GM21367 (cell line): ENCODE results near the gene DENND1A.
"Not testable (repeated sequence)": the region's sequence is repeated elsewhere in the genome, so short reads cannot be mapped to it uniquely, and the experiment has no call there.

Experiments used
- ATAC-seq: cut with Tn5 transposase; IDR thresholded peaks from one replicate; pipeline ENCODE4 v1.9.1; 2021; ENCODE audit not compliant: unreplicated experiment

Gene DENND1A

DNA sequence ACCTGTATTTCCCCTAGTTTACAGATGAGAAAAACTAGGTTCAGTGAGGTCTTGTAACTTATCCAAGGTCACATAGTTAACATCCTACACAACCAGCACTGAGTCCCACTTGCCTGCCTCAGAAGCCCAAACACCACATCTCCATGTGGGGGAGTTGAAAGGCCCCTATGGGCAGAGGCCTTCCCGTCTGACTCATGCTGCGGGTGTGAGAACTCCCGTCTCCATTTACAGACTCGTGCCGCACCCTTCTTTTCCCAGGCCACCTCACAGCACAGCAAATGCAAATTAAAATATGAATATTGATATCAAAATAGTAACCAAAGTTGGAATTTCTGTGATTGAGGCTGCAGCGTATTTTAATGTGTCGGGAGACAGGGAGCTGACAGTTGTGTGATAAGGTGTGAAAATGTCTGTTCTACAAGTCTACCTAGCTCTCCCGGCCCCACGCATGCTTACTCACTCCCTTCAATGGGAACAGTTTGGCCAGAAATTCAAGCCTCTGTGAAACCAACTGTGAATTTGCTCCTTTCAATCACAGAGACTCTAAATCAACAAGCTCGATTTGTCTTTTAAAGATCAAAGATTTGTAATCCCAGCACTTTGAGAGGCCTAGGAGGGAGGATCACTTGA lies 483.8 kb downstream of the DENND1A start:
- no peak for ATAC-seq

DNA sequence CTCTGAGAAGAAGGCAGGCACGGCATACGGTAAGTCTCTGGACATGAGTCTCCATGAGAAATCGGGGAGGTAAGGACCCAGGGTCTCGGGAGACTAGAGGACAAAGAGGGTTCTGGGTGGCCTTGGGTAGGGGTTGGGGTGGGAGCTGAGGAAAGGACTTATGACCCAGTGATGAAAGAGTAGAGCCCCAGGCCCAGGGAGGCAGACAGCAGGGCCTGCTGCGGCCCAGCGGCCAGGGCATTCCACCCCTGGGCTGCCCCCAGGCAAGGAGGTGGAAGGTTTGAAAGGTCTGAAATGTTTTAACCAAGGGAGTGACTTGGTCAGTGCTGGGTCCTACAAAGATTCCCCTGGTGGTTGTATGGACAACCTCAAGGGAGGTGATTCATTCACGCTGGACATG lies 484.8 kb downstream of the DENND1A start:
- ATAC-seq: no peak

DNA sequence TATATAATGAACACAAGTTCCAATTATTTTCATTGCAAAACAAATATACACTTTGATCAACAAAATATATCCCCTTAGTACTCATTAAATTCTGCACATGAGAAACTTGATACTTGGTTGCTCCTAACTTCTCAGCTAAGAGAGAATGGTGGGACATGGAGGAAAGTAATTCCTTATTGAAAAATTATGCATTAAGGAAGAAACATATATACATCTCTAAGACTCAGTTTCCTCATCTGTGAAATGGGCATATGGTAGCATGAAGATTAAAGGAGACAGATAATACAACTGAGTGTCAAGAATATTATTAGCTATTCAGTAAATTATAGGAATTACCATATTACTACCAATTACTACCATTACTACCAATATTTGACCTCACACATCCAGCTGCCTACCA lies 488.2 kb downstream of the DENND1A start:
- ATAC-seq: no peak

DNA sequence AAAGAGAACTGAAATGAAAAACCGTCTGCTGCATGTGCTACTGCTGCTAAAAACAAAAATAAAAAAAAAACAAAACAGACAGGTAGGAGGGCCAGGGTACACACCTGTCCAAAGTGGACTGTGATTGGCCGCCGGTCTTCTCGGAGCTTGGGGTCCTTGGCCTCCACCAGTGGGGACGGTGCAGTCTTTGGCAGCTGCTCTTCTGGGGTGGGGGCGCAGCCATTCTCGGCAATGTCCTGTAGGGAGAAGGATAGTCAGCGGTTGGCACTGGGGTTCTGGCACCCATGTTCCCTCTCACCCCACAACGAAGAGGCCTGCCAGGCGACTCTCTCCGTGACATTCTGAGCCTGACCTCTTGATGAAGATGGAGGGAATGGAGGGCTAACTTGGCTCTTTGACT lies 489.7 kb downstream of the DENND1A start:
- ATAC-seq: no peak

DNA sequence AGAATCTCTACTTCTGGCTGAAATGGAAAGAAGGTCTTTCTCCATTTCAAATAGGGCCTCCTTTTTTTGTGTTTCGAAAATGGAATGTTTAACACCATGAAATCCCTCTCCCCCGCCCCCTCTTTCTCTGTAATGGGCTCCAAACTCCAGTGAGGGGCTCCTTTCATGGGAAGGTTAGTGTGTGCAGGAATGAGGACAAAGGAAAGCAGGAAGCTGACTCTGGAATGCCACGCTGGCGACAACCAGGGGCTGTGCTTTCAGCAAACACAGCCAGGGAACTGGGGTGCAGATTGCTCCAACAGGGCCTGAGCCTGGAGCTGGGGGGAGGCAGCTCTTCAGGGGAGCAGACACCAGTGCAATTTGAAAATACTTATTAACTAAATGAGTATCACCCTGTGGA lies 491.1 kb downstream of the DENND1A start:
- ATAC-seq: no peak

DNA sequence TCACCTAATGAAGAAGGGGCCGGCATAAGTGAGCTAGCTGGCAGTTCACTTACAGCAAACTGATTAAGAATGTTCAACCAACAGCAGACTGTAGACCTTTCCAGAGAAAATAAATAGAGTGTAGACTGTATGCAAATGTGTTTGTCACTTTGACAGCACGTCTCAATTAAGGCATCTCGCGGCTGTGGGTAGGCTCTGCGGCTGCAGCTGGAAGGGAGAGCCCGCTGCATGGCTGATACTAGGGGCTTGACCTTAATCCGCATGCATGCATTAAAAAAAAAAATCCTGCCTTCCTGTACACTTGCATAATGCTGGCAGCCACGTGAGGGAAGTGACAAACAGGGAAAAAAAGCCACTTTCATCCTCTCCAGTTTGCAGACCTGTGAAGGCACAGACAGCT lies 491.6 kb downstream of the DENND1A start:
- no peak for ATAC-seq

DNA sequence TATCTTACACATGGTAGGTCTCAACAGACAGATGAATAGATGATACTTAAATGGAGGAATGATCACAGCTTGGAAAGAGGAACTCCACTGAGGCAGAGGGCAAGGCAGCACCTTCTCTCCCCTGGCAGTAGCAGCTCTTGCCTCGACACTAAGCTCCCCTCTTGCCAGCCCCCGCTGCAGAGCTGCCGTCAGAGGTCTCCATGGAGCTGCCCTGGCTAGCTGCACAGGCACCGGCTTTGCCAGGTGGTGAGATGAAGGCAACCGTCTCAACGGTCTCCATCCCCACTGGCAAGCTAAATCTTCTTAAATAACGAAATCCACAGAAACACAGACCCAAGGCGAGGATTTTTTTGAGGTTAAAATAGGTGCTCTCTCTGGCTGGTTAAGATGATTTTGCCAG lies 492.7 kb downstream of the DENND1A start:
- ATAC-seq: no peak

DNA sequence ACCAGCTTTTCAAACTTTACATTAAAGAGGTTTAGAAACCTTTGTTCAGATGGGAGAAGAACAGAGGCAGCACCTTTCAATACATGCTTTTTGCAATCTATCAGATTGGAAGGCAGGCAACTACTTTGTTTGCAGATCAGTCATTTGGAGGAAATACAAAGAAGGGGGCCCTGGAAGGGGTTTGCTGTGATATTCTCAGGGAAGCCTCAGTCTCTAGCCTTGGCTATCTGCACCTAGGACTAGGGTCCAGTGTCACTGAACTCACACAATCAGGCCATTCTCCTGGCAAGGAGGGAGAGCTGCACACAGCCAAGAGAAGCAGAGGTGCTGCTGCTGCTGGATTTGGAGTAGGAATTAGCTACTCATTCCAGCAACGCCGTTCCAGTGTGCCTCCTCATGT lies 494.5 kb downstream of the DENND1A start:
- no peak for ATAC-seq

DNA sequence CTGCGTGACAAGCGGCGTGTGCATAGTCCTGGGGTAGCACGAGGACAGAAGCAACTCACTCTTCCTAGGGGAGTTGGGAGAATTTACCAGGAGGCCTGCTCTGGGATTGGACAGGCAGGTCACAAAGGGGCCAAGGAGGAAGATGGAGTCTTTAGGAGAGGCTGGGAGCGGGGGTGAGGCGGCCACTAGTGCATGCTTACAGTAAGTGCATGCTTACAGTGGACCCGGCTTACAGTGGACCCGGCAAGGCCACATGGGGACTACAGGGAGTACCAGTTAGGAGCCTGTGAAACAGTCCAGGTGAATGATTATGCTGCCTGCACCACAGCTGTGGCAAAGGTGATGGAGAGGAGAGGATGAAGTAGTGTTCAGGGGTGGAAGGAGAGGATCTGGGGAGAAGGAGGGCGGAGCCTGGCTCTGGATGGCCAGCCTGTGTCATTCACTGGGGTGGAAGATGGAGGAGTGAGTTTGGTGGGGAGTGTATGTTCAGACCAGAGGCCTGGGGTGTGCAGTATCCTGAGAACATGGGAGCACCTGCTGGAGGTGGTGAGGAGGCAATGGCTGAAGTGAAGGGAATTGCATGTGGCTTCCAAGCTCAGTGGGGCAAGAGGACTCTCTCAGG lies 495.2 kb downstream of the DENND1A start:
- no peak for ATAC-seq

DNA sequence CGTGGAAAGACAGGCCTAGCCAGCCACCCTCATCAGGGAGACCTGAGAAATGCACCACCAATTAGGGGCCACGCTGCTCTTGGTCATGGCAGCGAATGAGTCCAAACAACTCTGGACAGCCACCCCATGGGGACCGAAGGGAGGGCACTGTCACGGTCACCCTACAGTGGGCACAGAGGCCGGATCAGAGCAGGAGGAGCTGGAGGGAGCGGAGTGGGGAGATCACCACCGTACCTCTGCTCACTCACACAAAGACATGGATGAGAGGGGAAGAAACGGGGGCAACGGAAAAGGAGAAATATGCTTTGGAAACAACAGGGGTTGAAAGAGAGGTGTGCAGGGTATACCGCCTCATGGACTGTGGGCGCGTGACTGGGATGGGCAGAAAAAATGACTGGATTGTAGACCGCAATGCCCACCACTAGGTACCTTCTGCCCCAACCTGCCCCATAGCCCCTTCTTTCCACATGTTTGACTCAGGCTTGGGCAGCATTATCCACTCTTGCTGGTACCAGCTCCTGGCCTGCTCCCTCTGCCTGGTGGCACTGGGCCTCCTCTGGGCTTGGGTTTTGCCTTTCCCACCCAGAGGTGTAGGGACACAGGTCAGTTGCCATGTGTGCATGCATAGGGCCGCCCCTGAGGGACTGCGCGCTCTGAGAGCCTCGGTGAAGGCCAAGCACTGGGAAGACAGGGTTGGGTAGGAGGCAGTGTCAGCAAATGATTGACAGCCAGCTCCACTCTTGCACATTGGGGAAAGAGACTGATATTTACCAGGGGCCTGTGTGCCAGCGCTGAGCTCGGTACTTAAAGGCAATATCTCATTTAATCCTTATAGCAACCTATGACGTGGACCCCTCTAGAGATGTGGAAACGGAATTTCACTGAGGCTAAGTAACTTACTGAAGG lies 497.3 kb downstream of the DENND1A start:
- ATAC-seq: no peak

DNA sequence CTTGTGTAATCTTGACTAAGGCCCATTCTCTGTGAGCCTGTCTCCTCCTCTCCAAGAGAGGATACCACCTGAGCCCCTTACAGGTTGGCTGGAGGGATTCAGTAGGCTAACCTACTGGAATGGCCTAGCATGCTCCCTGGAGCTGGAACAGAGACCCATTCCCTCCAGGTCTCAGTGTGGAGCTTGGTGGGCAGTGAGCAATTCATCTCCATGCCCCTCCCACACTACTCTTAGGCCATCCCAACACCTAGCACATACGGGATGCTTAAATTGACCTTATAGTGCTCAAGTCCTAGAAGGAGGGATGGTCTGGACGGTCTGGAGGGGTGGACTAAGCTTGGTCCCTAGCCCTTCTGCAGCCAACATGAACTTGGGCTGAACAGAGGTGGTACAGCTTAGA lies 498.3 kb downstream of the DENND1A start:
- no peak for ATAC-seq

DNA sequence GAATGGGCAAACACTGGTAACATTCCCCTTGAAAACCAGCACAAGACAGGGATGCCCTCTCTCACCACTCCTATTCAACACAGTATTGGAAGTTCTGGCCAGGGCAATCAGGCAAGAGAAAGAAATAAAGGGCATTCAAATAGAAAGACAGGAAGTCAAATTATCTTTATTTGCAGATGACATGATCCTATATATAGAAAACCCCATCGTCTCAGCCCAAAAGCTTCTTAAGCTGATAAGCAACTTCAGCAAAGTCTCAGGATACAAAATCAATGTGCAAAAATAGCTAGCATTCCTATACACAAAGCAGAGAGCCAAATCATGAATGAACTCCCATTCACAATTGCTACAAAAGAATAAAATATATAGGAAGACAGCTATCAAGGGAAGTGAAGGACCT lies 501.5 kb downstream of the DENND1A start:
- not testable (repeated sequence) for ATAC-seq

DNA sequence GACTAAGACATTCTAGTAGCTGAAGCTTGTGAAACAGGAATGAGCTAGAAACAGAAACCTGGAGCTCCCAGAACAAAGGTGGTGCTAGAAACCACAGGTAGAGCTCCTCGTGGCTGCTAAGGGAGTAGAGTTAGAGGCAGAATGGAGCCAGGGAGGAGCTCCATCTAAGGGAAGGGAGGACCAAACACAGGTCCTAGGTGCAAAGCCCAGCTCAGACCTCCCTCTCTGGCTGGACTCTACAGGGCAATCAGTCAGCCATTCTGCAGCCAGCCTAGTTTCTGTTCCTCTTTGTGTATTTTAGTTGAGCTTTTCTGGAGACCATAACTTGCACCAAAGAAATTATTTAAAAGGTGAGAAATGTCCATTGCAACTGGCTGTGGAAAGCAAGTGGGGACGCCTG lies 503.5 kb downstream of the DENND1A start:
- ATAC-seq: no peak

DNA sequence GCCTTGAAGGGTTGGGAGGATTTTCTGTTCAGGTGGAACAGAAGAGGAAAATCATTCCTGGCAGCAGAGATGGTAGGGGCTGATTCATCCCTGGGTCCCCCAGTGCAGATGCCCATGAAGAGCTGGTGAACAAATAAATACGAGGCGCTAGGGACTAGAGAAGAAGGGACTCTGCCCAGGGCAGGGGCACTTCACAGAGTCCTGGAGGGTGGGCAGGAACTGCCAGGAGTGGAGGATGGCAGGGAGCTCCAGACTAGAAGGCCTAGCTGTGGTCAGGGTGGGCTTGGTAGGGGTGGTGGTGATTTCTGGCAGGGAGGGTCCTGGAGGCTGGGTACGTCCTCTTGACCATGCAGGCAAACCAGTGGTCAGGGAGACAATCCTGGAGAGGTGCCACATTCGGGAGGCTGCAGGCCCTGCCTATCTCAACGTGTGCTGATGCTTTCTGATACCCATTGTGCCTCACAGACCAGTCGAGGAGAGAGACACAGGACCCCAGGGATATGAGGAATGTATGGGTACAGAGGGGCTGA lies 504.0 kb downstream of the DENND1A start:
- no peak for ATAC-seq

DNA sequence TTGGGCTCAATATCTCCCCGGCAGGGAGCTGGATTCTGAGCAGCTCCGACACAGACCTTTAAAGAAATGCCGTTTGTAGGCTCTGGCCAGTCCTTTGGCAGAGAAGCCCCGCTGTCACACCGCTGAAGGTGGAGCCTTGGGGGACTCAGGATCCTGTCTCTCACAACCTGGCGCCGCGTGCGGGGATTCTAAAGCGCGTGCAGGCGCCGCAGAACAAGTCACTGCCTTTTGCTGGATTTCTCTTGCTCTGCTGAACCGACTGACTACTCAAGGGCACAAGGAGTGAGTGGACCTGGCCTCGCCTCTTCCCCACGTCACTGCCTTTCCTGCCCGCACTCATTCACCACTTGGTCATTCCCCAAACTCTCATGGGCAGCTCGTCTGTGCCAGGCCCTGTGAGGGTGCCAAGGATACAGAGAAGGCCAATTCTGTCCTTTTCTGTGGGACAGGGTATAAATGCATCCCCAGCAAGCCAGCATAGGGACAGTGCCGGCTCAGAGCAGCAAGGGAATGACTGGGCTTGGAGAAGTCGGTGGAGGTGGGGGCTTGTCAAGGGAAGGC lies 504.6 kb downstream of the DENND1A start:
- ATAC-seq: no peak

DNA sequence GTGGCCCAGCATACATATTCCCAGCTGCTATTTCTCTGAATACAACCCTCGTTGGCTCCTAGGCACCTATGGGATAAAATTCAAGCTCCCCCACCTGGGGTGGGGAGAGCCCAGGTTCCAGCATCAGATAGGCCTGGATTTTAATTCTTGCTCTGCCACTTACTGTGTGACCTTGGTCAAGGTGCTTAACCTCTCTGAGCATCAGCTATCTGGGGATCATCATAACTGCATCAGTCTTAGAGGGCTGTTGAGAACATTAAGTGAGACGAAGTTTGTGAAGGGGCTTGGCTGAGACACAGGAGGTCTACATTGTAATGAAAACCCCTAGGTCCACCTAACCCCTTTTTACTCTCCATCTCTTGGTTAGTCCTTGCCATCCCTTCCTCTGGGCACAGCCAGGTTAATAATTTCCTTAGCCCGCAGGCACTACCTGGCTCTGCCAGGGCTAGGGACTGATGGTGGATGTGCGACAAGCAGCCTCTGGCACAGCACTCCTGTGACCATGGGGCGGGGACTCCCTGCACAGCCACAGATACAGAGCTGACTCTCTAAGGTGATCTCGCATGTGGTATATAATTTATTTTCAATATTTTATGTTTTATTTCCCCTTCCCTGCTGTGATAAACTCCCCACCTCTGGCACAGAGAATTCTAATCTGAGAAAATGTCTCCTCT lies 505.2 kb downstream of the DENND1A start:
- no peak for ATAC-seq

DNA sequence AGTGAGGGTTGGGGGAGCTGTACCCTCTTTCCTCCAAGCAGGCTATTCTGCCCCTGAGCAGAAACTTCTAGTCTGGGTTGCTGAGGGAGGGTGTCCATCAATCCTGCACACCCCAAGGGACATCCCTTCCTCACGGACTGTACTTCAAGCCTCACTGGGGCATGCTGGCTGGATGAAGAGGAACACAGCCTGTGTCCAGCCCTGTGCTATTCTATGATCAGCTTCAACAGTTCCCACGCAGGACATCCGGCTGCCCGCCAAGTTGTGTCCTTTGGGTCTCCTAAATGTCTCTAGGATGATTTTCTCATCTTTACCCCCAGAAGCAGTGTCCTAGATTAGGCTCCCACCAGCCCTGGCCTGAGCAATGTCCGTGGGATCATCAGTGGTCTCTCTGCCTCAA lies 505.8 kb downstream of the DENND1A start:
- ATAC-seq: no peak

DNA sequence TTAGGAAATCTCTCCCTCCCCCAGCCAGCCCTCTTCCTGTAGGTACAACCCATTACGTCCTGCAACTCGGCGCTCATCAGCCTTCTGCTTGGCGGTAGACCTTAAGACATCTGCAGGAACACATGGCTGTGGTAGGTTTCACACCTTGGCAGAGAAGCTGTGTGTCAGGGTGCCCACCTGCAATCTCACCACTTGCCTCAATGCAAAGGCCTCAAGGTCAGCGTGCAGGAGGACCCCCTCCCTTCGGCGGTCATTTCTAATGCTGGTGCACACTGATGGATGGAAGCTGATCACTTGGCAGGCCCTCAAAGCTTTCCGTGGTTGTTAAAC lies 506.6 kb downstream of the DENND1A start:
- ATAC-seq: no peak

DNA sequence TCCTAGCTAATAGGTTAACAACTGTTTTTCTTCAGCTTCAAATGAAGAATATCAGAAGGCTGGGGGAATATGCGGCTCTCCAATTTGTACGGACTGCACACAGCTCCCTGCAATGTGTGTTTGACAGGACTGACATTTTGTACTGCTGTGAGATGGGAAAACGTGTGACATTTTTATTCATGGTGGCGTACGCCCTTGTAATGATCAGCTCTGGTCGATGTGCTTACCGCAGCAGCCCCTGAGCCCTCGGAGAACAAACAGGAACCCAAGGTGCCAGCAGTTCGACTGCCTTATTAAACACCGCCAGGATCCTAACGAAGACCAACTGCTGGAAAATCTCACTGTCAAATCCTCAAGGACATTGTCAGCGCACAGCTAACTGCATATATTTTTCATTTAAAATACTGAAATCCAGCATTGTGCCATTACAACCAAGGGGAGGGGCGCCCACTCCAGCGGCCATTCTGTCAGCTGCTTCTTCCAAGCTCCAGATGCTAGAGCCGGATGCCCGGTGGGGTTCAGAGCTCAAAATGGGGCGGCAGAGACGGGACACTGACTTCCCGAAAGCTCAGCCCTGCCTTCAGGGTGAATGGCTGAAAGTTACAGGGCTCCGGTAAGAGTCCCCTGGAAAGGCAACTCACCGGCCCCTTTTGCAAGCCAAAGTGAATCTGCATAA lies 507.2 kb downstream of the DENND1A start:
- ATAC-seq: no peak

DNA sequence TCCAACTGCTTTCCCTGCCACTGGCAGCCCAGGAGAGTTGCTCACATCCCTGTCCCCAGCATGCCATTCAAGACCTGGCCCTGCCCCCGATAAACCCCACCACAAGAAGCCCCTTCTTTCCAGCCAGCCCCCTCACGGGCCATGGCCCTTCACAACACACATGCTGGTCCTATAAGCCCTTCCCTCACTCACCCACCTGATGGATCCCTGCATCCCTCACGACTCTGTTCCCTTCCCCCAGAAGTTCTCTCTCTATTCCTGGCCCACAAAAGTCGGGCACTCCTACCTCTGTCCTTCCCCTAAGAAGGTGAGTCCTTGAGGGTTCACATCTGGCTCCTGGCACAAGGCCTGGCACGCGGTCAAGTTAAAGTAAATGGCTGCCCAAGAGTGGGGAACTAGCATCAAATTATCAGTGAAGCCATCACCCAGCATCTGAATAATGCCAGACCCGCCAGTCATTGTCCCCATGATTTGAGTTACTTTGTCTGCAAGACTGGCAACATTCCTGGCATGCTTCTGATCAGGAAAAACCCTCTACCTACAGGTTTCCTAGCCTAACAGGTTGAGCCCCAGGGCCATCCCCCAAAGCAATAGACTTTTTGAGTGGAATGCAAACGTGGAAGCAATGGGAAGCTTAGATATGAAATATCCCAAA lies 508.0 kb downstream of the DENND1A start:
- no peak for ATAC-seq
